H9 (cell line): Measurements from ENCODE around the gene NOCT. TPM values are rescaled to one million over a fixed set of nuclear protein-coding genes. Genes with fewer than 3 reads are reported as not detected.
A peak's percentile ranks its signal among the peaks of the same experiment; 100 is the strongest.

Experiments used
- DNase-seq: peaks from one replicate; pipeline ENCODE4 v3.0.0-alpha.2; 2017
- H2AFZ ChIP-seq: one replicate; pipeline ENCODE4 v1.6.1; 2013; ENCODE audit warnings: mild to moderate bottlenecking, low read length, control low read depth, moderate library complexity
- H2AK5ac ChIP-seq: 2 replicates; pipeline ENCODE4 v1.6.1; 2013; ENCODE audit warnings: low read length, control low read depth, mixed read lengths; ENCODE audit not compliant: insufficient read length
- H2BK120ac ChIP-seq: one replicate; pipeline ENCODE4 v1.6.1; 2013; ENCODE audit warnings: low read depth, mild to moderate bottlenecking, low read length, control low read depth, inconsistent platforms; ENCODE audit not compliant: poor library complexity, severe bottlenecking
- H2BK12ac ChIP-seq: 2 replicates; pipeline ENCODE4 v1.6.1; 2013; ENCODE audit warnings: low read length, control low read depth, mixed read lengths, low read depth; ENCODE audit not compliant: insufficient read length
- H2BK15ac ChIP-seq: 2 replicates; pipeline ENCODE4 v1.6.1; 2013; ENCODE audit warnings: low read depth, low read length, control low read depth
- H2BK20ac ChIP-seq: one replicate; pipeline ENCODE4 v1.6.1; 2013; ENCODE audit warnings: low read depth, mild to moderate bottlenecking, low read length, control low read depth, inconsistent platforms; ENCODE audit not compliant: poor library complexity, severe bottlenecking
- H2BK5ac ChIP-seq: 2 replicates; pipeline ENCODE4 v1.6.1; 2013; ENCODE audit warnings: low read length, control low read depth, mixed read lengths; ENCODE audit not compliant: insufficient read length
- H3K14ac ChIP-seq: 2 replicates; pipeline ENCODE4 v1.6.1; 2013; ENCODE audit warnings: low read length, control low read depth; ENCODE audit not compliant: insufficient read depth
- H3K18ac ChIP-seq: 2 replicates; pipeline ENCODE4 v1.6.1; 2013; ENCODE audit warnings: low read depth, mild to moderate bottlenecking, mixed read lengths, low read length, control low read depth; ENCODE audit not compliant: insufficient read length
- H3K23ac ChIP-seq: 2 replicates; pipeline ENCODE4 v1.6.1; 2013; ENCODE audit warnings: low read length, control low read depth, mixed read lengths, low read depth; ENCODE audit not compliant: insufficient read length
- H3K23me2 ChIP-seq: 2 replicates; pipeline ENCODE4 v1.6.1; 2013; ENCODE audit warnings: low read depth, mild to moderate bottlenecking, mixed read lengths, low read length, control low read depth; ENCODE audit not compliant: insufficient read length, poor library complexity, severe bottlenecking
- H3K27ac ChIP-seq: 2 replicates; pipeline ENCODE4 v1.5.1; 2013; ENCODE audit warnings: low read length, control low read depth, mixed read lengths, low read depth; ENCODE audit not compliant: insufficient read length
- H3K27me3 ChIP-seq: 2 replicates; pipeline ENCODE4 v1.6.1; 2013; ENCODE audit warnings: low read length, control low read depth, inconsistent platforms; ENCODE audit not compliant: insufficient read depth
- H3K4ac ChIP-seq: 2 replicates; pipeline ENCODE4 v1.6.1; 2013; ENCODE audit warnings: low read depth, mild to moderate bottlenecking, control low read depth, inconsistent platforms, low read length, moderate library complexity
- H3K4me1 ChIP-seq: 2 replicates; pipeline ENCODE4 v1.6.1; 2013; ENCODE audit warnings: low read length, control low read depth, inconsistent platforms; ENCODE audit not compliant: insufficient read depth
- H3K4me2 ChIP-seq: 2 replicates; pipeline ENCODE4 v1.6.1; 2013; ENCODE audit warnings: low read length, control low read depth, mixed read lengths; ENCODE audit not compliant: insufficient read length, insufficient read depth
- H3K56ac ChIP-seq: 2 replicates; pipeline ENCODE4 v1.6.1; 2013; ENCODE audit warnings: low read depth, mild to moderate bottlenecking, mixed read lengths, low read length, control low read depth; ENCODE audit not compliant: insufficient read length
- H3K79me1 ChIP-seq: 2 replicates; pipeline ENCODE4 v1.6.1; 2013; ENCODE audit warnings: low read depth, mild to moderate bottlenecking, moderate library complexity, low read length, control low read depth, inconsistent platforms; ENCODE audit not compliant: insufficient read depth, poor library complexity, severe bottlenecking
- H3K79me2 ChIP-seq: 2 replicates; pipeline ENCODE4 v1.6.1; 2013; ENCODE audit warnings: low read length, control low read depth, inconsistent platforms; ENCODE audit not compliant: insufficient read depth
- H3K9ac ChIP-seq: 2 replicates; pipeline ENCODE4 v1.6.1; 2013; ENCODE audit warnings: low read length, control low read depth, mixed read lengths; ENCODE audit not compliant: insufficient read length; ENCODE audit errors: extremely low read depth
- H3K9me3 ChIP-seq: one replicate; pipeline ENCODE4 v1.6.1; 2013; ENCODE audit warnings: low read depth, low read length, inconsistent platforms; ENCODE audit not compliant: control insufficient read depth
- H3T11ph ChIP-seq: one replicate; pipeline ENCODE4 v1.6.1; 2013; ENCODE audit warnings: mild to moderate bottlenecking, low read length, control low read depth, inconsistent platforms
- H4K20me1 ChIP-seq: one replicate; pipeline ENCODE4 v1.6.1; 2013; ENCODE audit not compliant: control insufficient read depth, insufficient read length, insufficient read depth
- H4K5ac ChIP-seq: 2 replicates; pipeline ENCODE4 v1.6.1; 2013; ENCODE audit warnings: low read depth, mild to moderate bottlenecking, mixed read lengths, low read length, control low read depth; ENCODE audit not compliant: insufficient read length
- H4K8ac ChIP-seq: replicated peaks from 2 replicates; pipeline ENCODE4 v1.6.1; 2013; ENCODE audit warnings: low read length, control low read depth, mixed read lengths, low read depth; ENCODE audit not compliant: insufficient read length
- H4K91ac ChIP-seq: 2 replicates; pipeline ENCODE4 v1.6.1; 2013; ENCODE audit warnings: low read depth, mild to moderate bottlenecking, moderate library complexity, mixed read lengths, low read length, control low read depth; ENCODE audit not compliant: insufficient read length
- H3K27ac Mint-ChIP-seq, 3 experiments: 2 replicates in 2 of 3; 3 replicates in 1 of 3; pipeline ENCODE4 v1.8.0; 2020 to 2021; ENCODE audit warnings: mixed read lengths in 3 of 3, mild to moderate bottlenecking in 1 of 3, moderate library complexity in 1 of 3
- H3K27me3 Mint-ChIP-seq: 2 replicates; pipeline ENCODE4 v1.8.0; 2021; ENCODE audit warnings: low read depth, mild to moderate bottlenecking, moderate library complexity, mixed read lengths
- H3K36me3 Mint-ChIP-seq, 3 experiments: 2 replicates in 2 of 3; 3 replicates in 1 of 3; pipeline ENCODE4 v1.8.0; 2020 to 2021; ENCODE audit warnings: low read depth in 3 of 3, mixed read lengths in 3 of 3; ENCODE audit not compliant: insufficient read depth in 1 of 3
- H3K4me1 Mint-ChIP-seq, 2 experiments: 2 replicates each; pipeline ENCODE4 v1.8.0; 2020; ENCODE audit warnings: mixed read lengths in 2 of 2
- H3K4me3 Mint-ChIP-seq, 2 experiments: 2 replicates in 1 of 2; 3 replicates in 1 of 2; pipeline ENCODE4 v1.8.0; 2020 to 2021; ENCODE audit warnings: mild to moderate bottlenecking in 2 of 2, mixed read lengths in 2 of 2, moderate library complexity in 1 of 2
- H3K9me3 Mint-ChIP-seq, 2 experiments: 2 replicates in 1 of 2; 3 replicates in 1 of 2; pipeline ENCODE4 v1.8.0; 2020; ENCODE audit warnings: mild to moderate bottlenecking in 2 of 2, mixed read lengths in 2 of 2, moderate library complexity in 1 of 2
- WGBS: extraction: QIAGEN DNeasy Blood & Tissue Kit; methylation state at CpG from one replicate; pipeline ENCODE4 v1.1.7; 2013; ENCODE audit warnings: missing lambda C conversion rate, low lambda C conversion rate, mixed read lengths; ENCODE audit not compliant: insufficient read length; ENCODE audit errors: extremely low coverage; 5-methylcytosine and 5-hydroxymethylcytosine counted together
- total RNA-seq: library from RNA; stranded (reverse); gene quantifications from 2 replicates; pipeline ENCODE4 v1.2.1, GENCODE V29; 2021
- TF ChIP-seq, protein P1 (sequence below): fragments of 200-600 bp; sonication (generic); conservative IDR thresholded peaks from 3 replicates; pipeline ENCODE4 v1.8.0; 2021; ENCODE audit warnings: antibody characterized with exemption, mild to moderate bottlenecking

NOCT gene
- total RNA-seq, 1 experiment from 2014 or later, result 37.3 TPM

DNA sequence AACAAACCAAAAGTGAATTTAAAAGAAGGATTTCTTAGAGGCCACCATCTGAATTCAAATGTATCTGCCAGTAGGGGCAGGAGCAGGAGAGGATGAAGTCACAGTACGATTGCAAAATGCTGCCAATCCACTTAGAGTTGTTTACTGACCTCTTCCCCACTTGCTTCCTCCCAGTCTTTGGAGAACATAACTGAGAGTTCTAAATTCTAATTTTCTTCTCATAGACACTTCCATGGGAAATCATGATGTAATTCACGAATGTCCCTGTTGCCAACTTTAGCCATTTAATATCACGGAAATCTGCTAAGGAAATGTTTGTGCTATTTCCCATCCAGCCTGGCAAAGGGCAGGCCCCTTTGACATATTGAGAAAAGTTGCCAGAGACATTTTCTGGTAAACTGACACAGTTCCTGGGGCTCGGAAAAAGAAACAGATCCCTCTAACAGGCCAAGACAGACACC lies 33.6 kb upstream of the NOCT start:
- Histone ChIP-seq H3K4me1 (no peaks in the 10 kb centered on the region), H3K27ac (peak overlapping the region; percentile 37), H2BK120ac (no peak overlapping the region), H4K20me1 (no peaks in the 10 kb centered on the region), H3K56ac (no peak overlapping the region), H3K79me1 (no peaks in the 10 kb centered on the region), H3K4ac (no peak overlapping the region), H2BK20ac (no peak overlapping the region), H3K23ac (no peak overlapping the region), H3K18ac (no peak overlapping the region), H2AK5ac (no peak overlapping the region), H4K91ac (no peak overlapping the region), H4K5ac (no peak overlapping the region), H3T11ph (no peak overlapping the region), H3K9ac (no peak overlapping the region), H3K27me3 (no peaks in the 10 kb centered on the region), H2AFZ (no peak overlapping the region), H4K8ac (no peak overlapping the region), H3K79me2 (no peaks in the 10 kb centered on the region), H2BK15ac (no peak overlapping the region), H3K14ac (no peak overlapping the region), H3K23me2 (no peaks in the 10 kb centered on the region), H3K9me3 (no peaks in the 10 kb centered on the region), H2BK12ac (no peak overlapping the region), H3K4me2 (no peak overlapping the region), H2BK5ac (no peak overlapping the region)
- Mint-ChIP-seq H3K36me3 (no peaks in the 10 kb centered on the region; a peak in 1 of 7 replicates), H3K4me3 (no peak overlapping the region), H3K27ac (peak overlapping the region in 1 of 3 experiments; percentile 76; a peak in 1 of 7 replicates), H3K9me3 (no peaks in the 10 kb centered on the region), H3K4me1 (peaks cover 29 to 33% of the 10 kb centered on the region in 2 experiments), H3K27me3 (no peaks in the 10 kb centered on the region)
- DNase-seq, result peak; percentile 31
- no CpG with 5 or more reads among the region's 4 CpGs for WGBS
- TF ChIP-seq, protein P1, sequence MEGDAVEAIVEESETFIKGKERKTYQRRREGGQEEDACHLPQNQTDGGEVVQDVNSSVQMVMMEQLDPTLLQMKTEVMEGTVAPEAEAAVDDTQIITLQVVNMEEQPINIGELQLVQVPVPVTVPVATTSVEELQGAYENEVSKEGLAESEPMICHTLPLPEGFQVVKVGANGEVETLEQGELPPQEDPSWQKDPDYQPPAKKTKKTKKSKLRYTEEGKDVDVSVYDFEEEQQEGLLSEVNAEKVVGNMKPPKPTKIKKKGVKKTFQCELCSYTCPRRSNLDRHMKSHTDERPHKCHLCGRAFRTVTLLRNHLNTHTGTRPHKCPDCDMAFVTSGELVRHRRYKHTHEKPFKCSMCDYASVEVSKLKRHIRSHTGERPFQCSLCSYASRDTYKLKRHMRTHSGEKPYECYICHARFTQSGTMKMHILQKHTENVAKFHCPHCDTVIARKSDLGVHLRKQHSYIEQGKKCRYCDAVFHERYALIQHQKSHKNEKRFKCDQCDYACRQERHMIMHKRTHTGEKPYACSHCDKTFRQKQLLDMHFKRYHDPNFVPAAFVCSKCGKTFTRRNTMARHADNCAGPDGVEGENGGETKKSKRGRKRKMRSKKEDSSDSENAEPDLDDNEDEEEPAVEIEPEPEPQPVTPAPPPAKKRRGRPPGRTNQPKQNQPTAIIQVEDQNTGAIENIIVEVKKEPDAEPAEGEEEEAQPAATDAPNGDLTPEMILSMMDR, result peak; percentile 43; the same call in 2 of the 3 replicates
